Neural progenitor cell (in vitro differentiated cells): Measurements from ENCODE around the gene SIGLEC6. TPM values are rescaled to one million over a fixed set of nuclear protein-coding genes. Genes with fewer than 3 reads are reported as not detected.

ENCODE experiments used
- DNase-seq: peaks from one replicate; pipeline ENCODE4 v3.0.0-alpha.2; 2016; ENCODE audit warnings: low spot score
- H2AFZ ChIP-seq: fragments of 200-600 bp; sonication (generic); replicated peaks from 2 replicates; pipeline ENCODE4 v1.6.1; 2016; ENCODE audit warnings: antibody characterized with exemption
- H3F3A ChIP-seq: fragments of 200-600 bp; sonication (generic); 2 replicates; pipeline ENCODE4 v1.6.1; 2016; ENCODE audit warnings: antibody characterized with exemption, low read depth
- H3K27ac ChIP-seq: fragments of 200-600 bp; sonication (generic); 2 replicates; pipeline ENCODE4 v1.5.1; 2016; ENCODE audit warnings: mild to moderate bottlenecking
- H3K27me3 ChIP-seq: fragments of 200-600 bp; sonication (generic); 2 replicates; pipeline ENCODE4 v1.6.1; 2016; ENCODE audit warnings: mild to moderate bottlenecking, moderate library complexity
- H3K36me3 ChIP-seq: fragments of 200-600 bp; sonication (generic); 2 replicates; pipeline ENCODE4 v1.5.1; 2016
- H3K4me1 ChIP-seq: fragments of 200-600 bp; sonication (generic); 2 replicates; pipeline ENCODE4 v1.6.1; 2016; ENCODE audit warnings: mixed run types
- H3K4me2 ChIP-seq: fragments of 200-600 bp; sonication (generic); 2 replicates; pipeline ENCODE4 v1.6.1; 2016
- H3K4me3 ChIP-seq: fragments of 200-600 bp; sonication (generic); 2 replicates; pipeline ENCODE4 v1.5.1; 2016
- H3K79me2 ChIP-seq: fragments of 200-600 bp; sonication (generic); 2 replicates; pipeline ENCODE4 v1.6.1; 2016; ENCODE audit warnings: low read depth
- H3K9ac ChIP-seq: fragments of 200-600 bp; sonication (generic); 2 replicates; pipeline ENCODE4 v1.6.1; 2016
- H3K9me3 ChIP-seq: fragments of 200-600 bp; sonication (generic); 2 replicates; pipeline ENCODE4 v1.5.1; 2016; ENCODE audit warnings: low read depth
- H4K20me1 ChIP-seq: fragments of 200-600 bp; sonication (generic); 2 replicates; pipeline ENCODE4 v1.6.1; 2016; ENCODE audit warnings: low read depth
- H3K27ac Mint-ChIP-seq: 3 replicates; pipeline ENCODE4 v1.8.0; 2021; ENCODE audit warnings: mixed read lengths
- H3K27me3 Mint-ChIP-seq: 2 replicates; pipeline ENCODE4 v1.8.0; 2022; ENCODE audit warnings: low read depth, mild to moderate bottlenecking, inconsistent platforms, moderate library complexity, mixed read lengths; ENCODE audit not compliant: insufficient read depth
- H3K36me3 Mint-ChIP-seq: 3 replicates; pipeline ENCODE4 v1.8.0; 2021; ENCODE audit warnings: mixed read lengths
- H3K4me1 Mint-ChIP-seq: 3 replicates; pipeline ENCODE4 v1.8.0; 2021; ENCODE audit warnings: mixed read lengths
- H3K4me3 Mint-ChIP-seq: 3 replicates; pipeline ENCODE4 v1.8.0; 2021; ENCODE audit warnings: mild to moderate bottlenecking, moderate library complexity, mixed read lengths
- H3K9me3 Mint-ChIP-seq: 3 replicates; pipeline ENCODE4 v1.8.0; 2020; ENCODE audit warnings: mixed read lengths
- CTCF ChIP-seq: fragments of 200-600 bp; sonication (generic); IDR thresholded peaks from 2 replicates; pipeline ENCODE4 v1.5.1; 2017; ENCODE audit warnings: antibody characterized with exemption, mild to moderate bottlenecking
- EZH2 ChIP-seq: fragments of 200-600 bp; sonication (generic); IDR thresholded peaks from 2 replicates; pipeline ENCODE4 v1.6.1; 2017; ENCODE audit warnings: antibody characterized with exemption, mild to moderate bottlenecking, moderate library complexity
- EZH2phosphoT487 ChIP-seq: fragments of 200-600 bp; sonication (generic); IDR thresholded peaks from 2 replicates; pipeline ENCODE4 v1.6.1; 2017; ENCODE audit warnings: antibody characterized with exemption
- total RNA-seq: library from RNA; depleted of rRNA; stranded (reverse); fragments of >200 nt; gene quantifications from 2 replicates; pipeline ENCODE4 v1.2.3, GENCODE V29; 2015; ENCODE audit warnings: low replicate concordance

Gene SIGLEC6
- total RNA-seq, 1 donor from 2014 or later: not detected

- Mint-ChIP-seq H3K9me3 (no peaks in the 10 kb centered on the region), H3K36me3 (no peaks in the 10 kb centered on the region), H3K4me3 (no peak overlapping the region), H3K4me1 (no peaks in the 10 kb centered on the region), H3K27me3 (peaks cover 8% of the 10 kb centered on the region), H3K27ac (no peak overlapping the region)
- no peaks in the 10 kb centered on the region for H3K36me3 ChIP-seq
- no peak overlapping the region for H3K27ac ChIP-seq
- H4K20me1 ChIP-seq: no peaks in the 10 kb centered on the region
- no peak overlapping the region for H2AFZ ChIP-seq
- H3K4me2 ChIP-seq: no peak overlapping the region
- H3F3A ChIP-seq: no peaks in the 10 kb centered on the region
- no peaks in the 10 kb centered on the region for H3K27me3 ChIP-seq
- H3K4me1 ChIP-seq: no peaks in the 10 kb centered on the region
- no peaks in the 10 kb centered on the region for H3K9me3 ChIP-seq
- no peak overlapping the region for H3K9ac ChIP-seq
- TF ChIP-seq CTCF (no peak), EZH2phosphoT487 (no peak), EZH2 (no peak)
- no peaks in the 10 kb centered on the region for H3K79me2 ChIP-seq
- no peak overlapping the region for H3K4me3 ChIP-seq
- DNase-seq: no peak
These were observed 24.3 kb downstream of the SIGLEC6 start for GRCh38 chr19:51507192-51507591.

GRCh38 chr19:51505904-51506303 is 25.6 kb downstream of the SIGLEC6 start:
- H3K9me3 ChIP-seq: no peaks in the 10 kb centered on the region
- DNase-seq: no peak
- H3K79me2 ChIP-seq: no peaks in the 10 kb centered on the region
- H3K9me3 Mint-ChIP-seq: no peaks in the 10 kb centered on the region
- no peak overlapping the region for H3K4me3 Mint-ChIP-seq
- peaks cover 3% of the 10 kb centered on the region for H3K27me3 Mint-ChIP-seq
- H4K20me1 ChIP-seq: no peaks in the 10 kb centered on the region
- no peaks in the 10 kb centered on the region for H3K4me1 Mint-ChIP-seq
- H3K4me2 ChIP-seq: no peak overlapping the region
- no peak overlapping the region for H2AFZ ChIP-seq
- no peak overlapping the region for H3K9ac ChIP-seq
- no peaks in the 10 kb centered on the region for H3K36me3 Mint-ChIP-seq
- H3K27ac ChIP-seq: no peak overlapping the region
- H3K27ac Mint-ChIP-seq: no peak overlapping the region
- TF ChIP-seq CTCF (no peak), EZH2 (no peak), EZH2phosphoT487 (no peak)
- no peaks in the 10 kb centered on the region for H3K4me1 ChIP-seq
- no peaks in the 10 kb centered on the region for H3K36me3 ChIP-seq
- H3K4me3 ChIP-seq: no peak overlapping the region
- H3F3A ChIP-seq: no peaks in the 10 kb centered on the region
- H3K27me3 ChIP-seq: no peaks in the 10 kb centered on the region

GRCh38 chr19:51503896-51504295 is 27.6 kb downstream of the SIGLEC6 start:
- H3K9ac ChIP-seq: no peak overlapping the region
- Mint-ChIP-seq H3K27me3 (peaks cover 2% of the 10 kb centered on the region), H3K36me3 (no peaks in the 10 kb centered on the region), H3K9me3 (no peaks in the 10 kb centered on the region), H3K4me3 (no peak overlapping the region), H3K4me1 (no peaks in the 10 kb centered on the region), H3K27ac (no peak overlapping the region)
- TF ChIP-seq EZH2 (no peak), CTCF (no peak), EZH2phosphoT487 (no peak)
- H4K20me1 ChIP-seq: no peaks in the 10 kb centered on the region
- H3K4me1 ChIP-seq: no peaks in the 10 kb centered on the region
- no peak overlapping the region for H3K4me2 ChIP-seq
- H3K27me3 ChIP-seq: no peaks in the 10 kb centered on the region
- no peak overlapping the region for H3K4me3 ChIP-seq
- no peak overlapping the region for H3K27ac ChIP-seq
- no peak overlapping the region for H2AFZ ChIP-seq
- no peaks in the 10 kb centered on the region for H3F3A ChIP-seq
- no peaks in the 10 kb centered on the region for H3K9me3 ChIP-seq
- DNase-seq: no peak
- no peaks in the 10 kb centered on the region for H3K36me3 ChIP-seq
- no peaks in the 10 kb centered on the region for H3K79me2 ChIP-seq
